GM12878 (cell line): Measurements from ENCODE around the gene KEL. TPM values are rescaled to one million over a fixed set of nuclear protein-coding genes. Genes with fewer than 3 reads are reported as not detected.

Experiments
- ATAC-seq: fragments of 200-7000 bp; cut with Tn5 transposase; 3 replicates; pipeline ENCODE4 v1.9.1; 2020; ENCODE audit warnings: mild to moderate bottlenecking, moderate library complexity
- BruUV-seq: library from RNA; stranded (reverse); fragments of 400-500 nt; replicated peaks from 2 replicates; lab custom pipeline; 2021; lab: Mats Ljungman, UMichigan
- CTCF ChIA-PET: fragments of 300-600 bp; sonication (Branson Sonifier 250); formaldehyde crosslinking; extraction: SDS; loops from one replicate; lab custom pipeline; 2021; ENCODE audit warnings: inconsistent platforms; lab: Yijun Ruan, JAX
- POLR2A ChIA-PET: fragments of 350-600 bp; formaldehyde crosslinking; extraction: SDS; loops from one replicate; lab custom pipeline; 2021; ENCODE audit warnings: inconsistent platforms; lab: Charles Lee
- RAD21 ChIA-PET: fragments of 300-600 bp; sonication (Branson Sonifier 250); formaldehyde crosslinking; loops from one replicate; lab custom pipeline; 2023; ENCODE audit warnings: antibody characterized with exemption; ENCODE audit not compliant: unreplicated experiment; lab: Charles Lee
- SMC1A ChIA-PET: fragments of 300-600 bp; sonication (Branson Sonifier 250); formaldehyde crosslinking; loops from one replicate; lab custom pipeline; 2023; ENCODE audit not compliant: unreplicated experiment, uncharacterized antibody; lab: Charles Lee
- DNase-seq: peaks from one replicate; pipeline ENCODE4 v3.0.0-alpha.2; 2011; ENCODE audit warnings: low read depth, low spot score
- FAIRE-seq: peaks from 3 replicates; lab custom pipeline; 2011; peaks lifted over from hg19 to GRCh38; lab: Jason Lieb, UNC
- H2AFZ ChIP-seq: 2 replicates; pipeline ENCODE4 v1.6.0; 2011; ENCODE audit warnings: low read depth, low read length, control low read depth; ENCODE audit not compliant: control insufficient read depth
- H3K27ac ChIP-seq: 2 replicates; pipeline ENCODE4 v1.5.1; 2011; ENCODE audit warnings: control low read depth; ENCODE audit not compliant: control insufficient read depth, insufficient read depth
- H3K27me3 ChIP-seq, 2 experiments: replicated peaks in 1 of 2; 2 replicates each; pipeline versions ENCODE4 v1.6.0 to v1.6.1; 2011; ENCODE audit warnings: low read length in 1 of 2; ENCODE audit not compliant: control insufficient read depth in 2 of 2, insufficient read depth in 2 of 2
- H3K36me3 ChIP-seq, 2 experiments: 2 replicates each; pipeline ENCODE4 v1.5.1; 2011; ENCODE audit warnings: low read length in 1 of 2; ENCODE audit not compliant: control insufficient read depth in 2 of 2, insufficient read depth in 2 of 2
- H3K4me1 ChIP-seq: 2 replicates; pipeline ENCODE4 v1.6.1; 2011; ENCODE audit warnings: mild to moderate bottlenecking, low read length, moderate library complexity, mixed read lengths; ENCODE audit not compliant: control insufficient read depth, insufficient read depth
- H3K4me2 ChIP-seq: 2 replicates; pipeline ENCODE4 v1.6.0; 2011; ENCODE audit warnings: control low read depth; ENCODE audit not compliant: control insufficient read depth, insufficient read depth
- H3K4me3 ChIP-seq: fragments of 200-600 bp; sonication (generic); 2 replicates; pipeline ENCODE4 v1.5.1; 2016
- H3K79me2 ChIP-seq: 2 replicates; pipeline ENCODE4 v1.6.0; 2011; ENCODE audit warnings: low read length; ENCODE audit not compliant: control insufficient read depth, insufficient read depth
- H3K9ac ChIP-seq: 2 replicates; pipeline ENCODE4 v1.8.0; 2011; ENCODE audit warnings: low read length, control low read depth, mixed read lengths; ENCODE audit not compliant: control insufficient read depth, insufficient read depth
- H3K9me3 ChIP-seq: replicated peaks from 3 replicates; pipeline ENCODE4 v1.5.1; 2011; ENCODE audit warnings: mild to moderate bottlenecking, low read length; ENCODE audit not compliant: control insufficient read depth, insufficient read depth
- H4K20me1 ChIP-seq: 2 replicates; pipeline ENCODE4 v1.6.0; 2011; ENCODE audit not compliant: control insufficient read depth, insufficient read depth
- ATF7 ChIP-seq: fragments of 450-650 bp; IDR thresholded peaks from 2 replicates; pipeline ENCODE4 v1.6.1; 2016; ENCODE audit warnings: low read depth, mild to moderate bottlenecking
- BRCA1 ChIP-seq: IDR thresholded peaks from 2 replicates; pipeline ENCODE4 v1.6.1; 2011; ENCODE audit warnings: low read depth, low read length, improper control_type of control experiment
- GATAD2B ChIP-seq: fragments of 450-650 bp; conservative IDR thresholded peaks from 2 replicates; pipeline ENCODE4 v1.6.1; 2017; ENCODE audit warnings: low read depth, mild to moderate bottlenecking, moderate library complexity
- HDGF ChIP-seq: fragments of 450-650 bp; IDR thresholded peaks from 2 replicates; pipeline ENCODE4 v1.6.1; 2016; ENCODE audit warnings: antibody characterized with exemption
- KLF5 ChIP-seq: fragments of 450-650 bp; IDR thresholded peaks from 2 replicates; pipeline ENCODE4 v1.6.1; 2014; ENCODE audit warnings: mild to moderate bottlenecking; ENCODE audit not compliant: partially characterized antibody
- NRF1 ChIP-seq: conservative IDR thresholded peaks from 2 replicates; pipeline ENCODE4 v1.6.1; 2011; ENCODE audit warnings: mild to moderate bottlenecking, low read depth, low read length, improper control_type of control experiment
- PAX5 ChIP-seq: IDR thresholded peaks from 2 replicates; pipeline ENCODE4 v1.6.1; 2011; ENCODE audit warnings: low read depth, low read length, borderline replicate concordance
- TCF12 ChIP-seq: IDR thresholded peaks from 2 replicates; pipeline ENCODE4 v1.6.1; 2011; ENCODE audit warnings: low read depth, mild to moderate bottlenecking, low read length
- WRNIP1 ChIP-seq: IDR thresholded peaks from 2 replicates; pipeline ENCODE4 v1.6.1; 2011; ENCODE audit warnings: low read depth, low read length, improper control_type of control experiment, borderline replicate concordance
- YY1 ChIP-seq: IDR thresholded peaks from 2 replicates; pipeline ENCODE4 v1.6.1; 2011; ENCODE audit warnings: low read depth, mild to moderate bottlenecking, low read length
- ZNF274 ChIP-seq: IDR thresholded peaks from one replicate; pipeline ENCODE4 v1.8.0; 2011; ENCODE audit not compliant: insufficient read length, insufficient read depth
- ZNF622 ChIP-seq: fragments of 450-650 bp; IDR thresholded peaks from 2 replicates; pipeline ENCODE4 v1.6.1; 2017; ENCODE audit warnings: mild to moderate bottlenecking, inconsistent platforms
- WGBS: methylation state at CpG from one replicate; pipeline ENCODE4 v1.1.6; 2016; ENCODE audit warnings: low lambda C conversion rate; ENCODE audit not compliant: insufficient replicate concordance, insufficient coverage; ENCODE audit errors: missing lambda C conversion rate; 5-methylcytosine and 5-hydroxymethylcytosine counted together
- in situ Hi-C: fragments of 300-500 bp; cut with MboI; formaldehyde crosslinking; loops from 9 replicates; pipeline ENCODE4 v1.14.3; 2018; ENCODE audit warnings: mixed read lengths
- intact Hi-C: fragments of 100-400 bp; cut with micrococcal nuclease; formaldehyde crosslinking; loops from one replicate; pipeline ENCODE4 v1.14.2; 2022; ENCODE audit not compliant: unreplicated experiment
- polyA plus RNA-seq, 11 experiments: library from polyadenylated mRNA; depleted of rRNA in 4 of 11; unstranded in 6 of 11; stranded (reverse) in 5 of 11; fragments of >200 nt; fragmentation: Nextera tagmentation in 4 of 11; fragmentation: Illumina TruSeq in 1 of 11; extraction: Ambion mirVana in 4 of 11; extraction: Trizol in 1 of 11; gene quantifications; 1 replicate in 1 of 11; 2 replicates in 10 of 11; pipeline versions ENCODE4 v1.2.1 to v1.2.3, GENCODE V29; 2011 to 2016; ENCODE audit warnings: inconsistent platforms in 2 of 11, missing spikeins in 2 of 11, low read depth in 1 of 11
- total RNA-seq, 4 experiments: library from RNA; depleted of rRNA in 3 of 4; stranded (reverse); fragments of >200 nt in 3 of 4; fragmentation: Illumina TruSeq in 1 of 4; extraction: Trizol in 1 of 4; gene quantifications; 2 replicates each; pipeline versions ENCODE4 v1.2.1 to v1.2.3, GENCODE V29; 2013 to 2021
- TF ChIP-seq, protein P1 (sequence below): fragments of 450-650 bp; IDR thresholded peaks from 2 replicates; pipeline ENCODE4 v1.6.1; 2017; ENCODE audit warnings: mild to moderate bottlenecking, low read depth, inconsistent platforms; ENCODE audit not compliant: poor library complexity, severe bottlenecking
- TF ChIP-seq, protein P2 (sequence below), 3 experiments: IDR thresholded peaks in 2 of 3; conservative IDR thresholded peaks in 1 of 3; 2 replicates each; pipeline ENCODE4 v1.5.1; 2011; ENCODE audit warnings: low read depth in 3 of 3, low read length in 3 of 3, mild to moderate bottlenecking in 3 of 3, control low read depth in 2 of 3, moderate library complexity in 2 of 3, inconsistent platforms in 1 of 3, mixed read lengths in 1 of 3; ENCODE audit not compliant: control insufficient read depth in 2 of 3, insufficient read depth in 1 of 3; ENCODE audit errors: extremely low read depth in 1 of 3
- TF ChIP-seq, protein P3 (sequence below): IDR thresholded peaks from 2 replicates; pipeline ENCODE4 v1.6.1; 2012; ENCODE audit warnings: low read depth, low read length, improper control_type of control experiment

The KEL gene
- total and polyA plus RNA-seq, 10 of the 15 experiments (the other 5 are each of a cell fraction or from before 2014, with no cell fraction given), result 0.10 to 0.73 (median 0.23) TPM; not detected in 2

GRCh38 chr7:142957723-142958122, 4.4 kb downstream of the KEL start:
- DNase-seq (no peak), ATAC-seq (no peak), FAIRE-seq (no peak)
- intact Hi-C loops, result no loop called here
- TF ChIP-seq ZNF622, result no peak
- TF ChIP-seq ATF7, result no peak
- no peak for TF ChIP-seq WRNIP1
- TF ChIP-seq NRF1, result no peak
- TF ChIP-seq, protein P1, sequence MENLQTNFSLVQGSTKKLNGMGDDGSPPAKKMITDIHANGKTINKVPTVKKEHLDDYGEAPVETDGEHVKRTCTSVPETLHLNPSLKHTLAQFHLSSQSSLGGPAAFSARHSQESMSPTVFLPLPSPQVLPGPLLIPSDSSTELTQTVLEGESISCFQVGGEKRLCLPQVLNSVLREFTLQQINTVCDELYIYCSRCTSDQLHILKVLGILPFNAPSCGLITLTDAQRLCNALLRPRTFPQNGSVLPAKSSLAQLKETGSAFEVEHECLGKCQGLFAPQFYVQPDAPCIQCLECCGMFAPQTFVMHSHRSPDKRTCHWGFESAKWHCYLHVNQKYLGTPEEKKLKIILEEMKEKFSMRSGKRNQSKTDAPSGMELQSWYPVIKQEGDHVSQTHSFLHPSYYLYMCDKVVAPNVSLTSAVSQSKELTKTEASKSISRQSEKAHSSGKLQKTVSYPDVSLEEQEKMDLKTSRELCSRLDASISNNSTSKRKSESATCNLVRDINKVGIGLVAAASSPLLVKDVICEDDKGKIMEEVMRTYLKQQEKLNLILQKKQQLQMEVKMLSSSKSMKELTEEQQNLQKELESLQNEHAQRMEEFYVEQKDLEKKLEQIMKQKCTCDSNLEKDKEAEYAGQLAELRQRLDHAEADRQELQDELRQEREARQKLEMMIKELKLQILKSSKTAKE, result no peak
- TF ChIP-seq GATAD2B, result no peak
- TF ChIP-seq ZNF274, result no peak
- TF ChIP-seq, protein P2, sequence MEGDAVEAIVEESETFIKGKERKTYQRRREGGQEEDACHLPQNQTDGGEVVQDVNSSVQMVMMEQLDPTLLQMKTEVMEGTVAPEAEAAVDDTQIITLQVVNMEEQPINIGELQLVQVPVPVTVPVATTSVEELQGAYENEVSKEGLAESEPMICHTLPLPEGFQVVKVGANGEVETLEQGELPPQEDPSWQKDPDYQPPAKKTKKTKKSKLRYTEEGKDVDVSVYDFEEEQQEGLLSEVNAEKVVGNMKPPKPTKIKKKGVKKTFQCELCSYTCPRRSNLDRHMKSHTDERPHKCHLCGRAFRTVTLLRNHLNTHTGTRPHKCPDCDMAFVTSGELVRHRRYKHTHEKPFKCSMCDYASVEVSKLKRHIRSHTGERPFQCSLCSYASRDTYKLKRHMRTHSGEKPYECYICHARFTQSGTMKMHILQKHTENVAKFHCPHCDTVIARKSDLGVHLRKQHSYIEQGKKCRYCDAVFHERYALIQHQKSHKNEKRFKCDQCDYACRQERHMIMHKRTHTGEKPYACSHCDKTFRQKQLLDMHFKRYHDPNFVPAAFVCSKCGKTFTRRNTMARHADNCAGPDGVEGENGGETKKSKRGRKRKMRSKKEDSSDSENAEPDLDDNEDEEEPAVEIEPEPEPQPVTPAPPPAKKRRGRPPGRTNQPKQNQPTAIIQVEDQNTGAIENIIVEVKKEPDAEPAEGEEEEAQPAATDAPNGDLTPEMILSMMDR (IDR thresholded peaks at IDR 0.05 in 2 of 3, conservative IDR thresholded peaks at IDR 0.05 in 1 of 3; ENCODE audit: control insufficient read depth in 2 of 3, extremely low read depth in 1 of 3, insufficient read depth in 1 of 3, low read depth in 3 of 3, low read length in 3 of 3), result no peak
- no peak for TF ChIP-seq KLF5
- no peak for TF ChIP-seq TCF12
- no peak for TF ChIP-seq BRCA1
- no peak for TF ChIP-seq PAX5
- no peak for TF ChIP-seq HDGF
- TF ChIP-seq, protein P3, sequence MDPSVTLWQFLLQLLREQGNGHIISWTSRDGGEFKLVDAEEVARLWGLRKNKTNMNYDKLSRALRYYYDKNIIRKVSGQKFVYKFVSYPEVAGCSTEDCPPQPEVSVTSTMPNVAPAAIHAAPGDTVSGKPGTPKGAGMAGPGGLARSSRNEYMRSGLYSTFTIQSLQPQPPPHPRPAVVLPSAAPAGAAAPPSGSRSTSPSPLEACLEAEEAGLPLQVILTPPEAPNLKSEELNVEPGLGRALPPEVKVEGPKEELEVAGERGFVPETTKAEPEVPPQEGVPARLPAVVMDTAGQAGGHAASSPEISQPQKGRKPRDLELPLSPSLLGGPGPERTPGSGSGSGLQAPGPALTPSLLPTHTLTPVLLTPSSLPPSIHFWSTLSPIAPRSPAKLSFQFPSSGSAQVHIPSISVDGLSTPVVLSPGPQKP, result no peak
- no peak for TF ChIP-seq YY1
- H3K36me3 ChIP-seq, result no peaks in the 10 kb centered on the region
- H2AFZ ChIP-seq, result no peak overlapping the region
- 33% methylated on average over 8 of the region's 8 CpGs for WGBS
- ChIA-PET SMC1A (no interaction called here), RAD21 (no interaction called here), CTCF (interaction anchor here (1.4 to 2.1 kb wide), 2 partner anchors 17 to 77 kb away, joined by 3 to 5 read pairs; no protein-coding TSS in a partner anchor), POLR2A (no interaction called here)
- H3K9ac ChIP-seq, result no peak overlapping the region
- no peaks in the 10 kb centered on the region for H3K27me3 ChIP-seq
- no peak overlapping the region for H3K27ac ChIP-seq
- no peaks in the 10 kb centered on the region for H4K20me1 ChIP-seq
- no peak overlapping the region for H3K4me3 ChIP-seq
- BruUV-seq, result no TSS peak
- H3K4me2 ChIP-seq, result no peak overlapping the region
- no peaks in the 10 kb centered on the region for H3K79me2 ChIP-seq
- no peaks in the 10 kb centered on the region; the same call in 2 of the 3 replicates for H3K9me3 ChIP-seq
- in situ Hi-C loops, result no loop called here
- no peaks in the 10 kb centered on the region for H3K4me1 ChIP-seq
